H1 (cell line): ENCODE measurements around the gene ASCC1. TPM values are rescaled to one million over a fixed set of nuclear protein-coding genes. Genes with fewer than 3 reads are reported as not detected.

Source experiments
- BRCA1 ChIP-seq: IDR thresholded peaks from 2 replicates; pipeline ENCODE4 v1.6.1; 2012; ENCODE audit warnings: low read depth, low read length, improper control_type of control experiment
- CTCF ChIP-seq, 3 experiments: IDR thresholded peaks; 1 replicate in 2 of 3; 2 replicates in 1 of 3; pipeline versions ENCODE4 v1.5.1 to v1.6.1; 2011; ENCODE audit warnings: low read length in 3 of 3, mild to moderate bottlenecking in 3 of 3, inconsistent platforms in 2 of 3, low read depth in 1 of 3, moderate library complexity in 1 of 3; ENCODE audit not compliant: insufficient read depth in 1 of 3; ENCODE audit errors: control extremely low read depth in 1 of 3
- EGR1 ChIP-seq: IDR thresholded peaks from 2 replicates; pipeline ENCODE4 v1.6.1; 2011; ENCODE audit warnings: low read depth, low read length, borderline replicate concordance
- FOSL1 ChIP-seq: IDR thresholded peaks from 2 replicates; pipeline ENCODE4 v1.6.1; 2011; ENCODE audit warnings: mild to moderate bottlenecking, low read depth, low read length, moderate library complexity; ENCODE audit not compliant: insufficient read depth
- MAX ChIP-seq: IDR thresholded peaks from 2 replicates; pipeline ENCODE4 v1.6.1; 2012; ENCODE audit warnings: inconsistent platforms
- polyA plus RNA-seq, 7 experiments: library from polyadenylated mRNA; depleted of rRNA in 3 of 7; stranded (reverse) in 5 of 7; unstranded in 2 of 7; fragments of >200 nt in 5 of 7; fragments of 200-250 nt in 2 of 7; gene quantifications; 1 replicate in 5 of 7; 2 replicates in 1 of 7; 4 replicates in 1 of 7; pipeline versions ENCODE4 v1.2.1 to v1.2.3, GENCODE V29; 2011 to 2013; ENCODE audit warnings: missing spikeins in 2 of 7, mixed read lengths in 2 of 7
- total RNA-seq: library from RNA; stranded (reverse); fragmentation: NEBNext Ultra II Directional; extraction: Animal tissue kit (Norgen Biotek cat#: 25700); gene quantifications from 2 replicates; pipeline ENCODE4 v1.2.1, GENCODE V29; 2021
- TF ChIP-seq, protein P1 (sequence below): IDR thresholded peaks from 2 replicates; pipeline ENCODE4 v1.6.1; 2012; ENCODE audit warnings: inconsistent platforms

ASCC1 gene
- total and polyA plus RNA-seq, 2 of the 8 experiments (the other 6 are each of a cell fraction or from before 2014, with no cell fraction given), result 25.6 to 35.8 TPM

DNA sequence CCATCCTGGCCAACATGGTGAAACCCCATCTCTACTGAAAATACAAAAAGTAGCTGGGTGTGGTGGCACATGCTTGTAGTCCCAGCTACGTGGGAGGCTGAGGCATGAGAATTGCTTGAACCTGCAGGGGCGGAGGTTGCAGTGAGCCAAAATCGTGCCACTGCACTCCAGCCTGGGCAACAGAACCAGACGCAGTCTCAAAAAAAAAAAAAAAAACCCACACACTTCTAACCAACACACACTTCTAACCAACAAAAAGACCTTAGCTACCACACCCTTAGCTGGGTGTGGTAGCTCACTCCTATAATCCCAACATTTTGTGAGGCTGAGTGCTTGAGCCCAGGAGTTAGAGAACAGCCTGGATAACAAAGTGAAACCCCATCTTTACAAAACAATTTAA lies 93.9 kb downstream of the ASCC1 start (continued):
- no peak for TF ChIP-seq CTCF (IDR thresholded peaks at IDR 0.05; ENCODE audit: control extremely low read depth in 1 of 3, insufficient read depth in 1 of 3, low read depth in 1 of 3, low read length in 3 of 3)
- TF ChIP-seq, protein P1, sequence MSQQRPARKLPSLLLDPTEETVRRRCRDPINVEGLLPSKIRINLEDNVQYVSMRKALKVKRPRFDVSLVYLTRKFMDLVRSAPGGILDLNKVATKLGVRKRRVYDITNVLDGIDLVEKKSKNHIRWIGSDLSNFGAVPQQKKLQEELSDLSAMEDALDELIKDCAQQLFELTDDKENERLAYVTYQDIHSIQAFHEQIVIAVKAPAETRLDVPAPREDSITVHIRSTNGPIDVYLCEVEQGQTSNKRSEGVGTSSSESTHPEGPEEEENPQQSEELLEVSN, result no peak
- no peak for TF ChIP-seq FOSL1
- no peak for TF ChIP-seq EGR1
- TF ChIP-seq MAX, result no peak
- no peak for TF ChIP-seq BRCA1
- TF ChIP-seq, all 59 proteins: peak for 0
